Keratinocyte (primary cell): ENCODE data around the gene GSTO2.

ENCODE experiments used
- EZH2 ChIP-seq: IDR thresholded peaks from one replicate; pipeline ENCODE4 v1.6.1; 2012; ENCODE audit warnings: inconsistent platforms, mild to moderate bottlenecking, low read length, moderate library complexity
- TF ChIP-seq, protein P1 (sequence below), 3 experiments: IDR thresholded peaks in 1 of 3; conservative IDR thresholded peaks in 1 of 3; optimal IDR thresholded peaks in 1 of 3; 2 replicates in 2 of 3; 3 replicates in 1 of 3; pipeline versions ENCODE3 to v1.5.1; 2011; ENCODE audit warnings: low read length in 3 of 3, mild to moderate bottlenecking in 3 of 3, moderate library complexity in 2 of 3, control low read depth in 1 of 3, inconsistent platforms in 1 of 3; ENCODE audit not compliant: insufficient read depth in 2 of 3; ENCODE audit errors: extremely low read depth in 1 of 3

DNA sequence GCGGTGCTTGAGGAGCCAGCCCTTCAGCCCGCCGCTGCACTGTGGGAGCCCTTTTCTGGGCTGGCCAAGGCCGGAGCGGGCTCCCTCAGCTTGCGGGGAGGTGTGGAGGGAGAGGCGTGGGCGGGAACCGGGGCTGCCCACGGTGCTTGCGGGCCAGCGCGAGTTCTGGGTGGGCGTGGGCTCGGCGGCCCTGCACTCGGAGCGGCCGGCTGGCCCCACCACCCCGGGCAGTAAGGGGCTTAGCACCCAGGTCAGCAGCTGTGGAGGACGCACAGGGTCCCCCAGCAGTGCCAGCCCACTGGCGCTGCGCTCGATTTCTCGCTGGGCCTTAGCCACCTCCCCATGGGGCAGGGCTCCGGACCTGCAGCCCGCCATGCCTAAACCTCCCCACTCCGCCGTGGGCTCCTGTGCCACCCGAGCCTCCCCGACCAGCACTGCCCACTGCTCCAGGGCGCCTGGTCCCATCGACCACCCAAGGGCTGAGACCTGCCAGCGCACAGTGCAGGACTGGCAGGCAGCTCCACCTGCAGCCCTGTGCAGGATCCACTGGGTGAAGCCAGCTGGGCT, 23.8 kb upstream of the GSTO2 start:
- TF ChIP-seq, protein P1, sequence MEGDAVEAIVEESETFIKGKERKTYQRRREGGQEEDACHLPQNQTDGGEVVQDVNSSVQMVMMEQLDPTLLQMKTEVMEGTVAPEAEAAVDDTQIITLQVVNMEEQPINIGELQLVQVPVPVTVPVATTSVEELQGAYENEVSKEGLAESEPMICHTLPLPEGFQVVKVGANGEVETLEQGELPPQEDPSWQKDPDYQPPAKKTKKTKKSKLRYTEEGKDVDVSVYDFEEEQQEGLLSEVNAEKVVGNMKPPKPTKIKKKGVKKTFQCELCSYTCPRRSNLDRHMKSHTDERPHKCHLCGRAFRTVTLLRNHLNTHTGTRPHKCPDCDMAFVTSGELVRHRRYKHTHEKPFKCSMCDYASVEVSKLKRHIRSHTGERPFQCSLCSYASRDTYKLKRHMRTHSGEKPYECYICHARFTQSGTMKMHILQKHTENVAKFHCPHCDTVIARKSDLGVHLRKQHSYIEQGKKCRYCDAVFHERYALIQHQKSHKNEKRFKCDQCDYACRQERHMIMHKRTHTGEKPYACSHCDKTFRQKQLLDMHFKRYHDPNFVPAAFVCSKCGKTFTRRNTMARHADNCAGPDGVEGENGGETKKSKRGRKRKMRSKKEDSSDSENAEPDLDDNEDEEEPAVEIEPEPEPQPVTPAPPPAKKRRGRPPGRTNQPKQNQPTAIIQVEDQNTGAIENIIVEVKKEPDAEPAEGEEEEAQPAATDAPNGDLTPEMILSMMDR (optimal IDR thresholded peaks at IDR 0.05 in 1 of 3, IDR thresholded peaks at IDR 0.05 in 1 of 3, conservative IDR thresholded peaks at IDR 0.05 in 1 of 3; ENCODE audit: extremely low read depth in 1 of 3, insufficient read depth in 2 of 3, low read length in 3 of 3): no peak
- TF ChIP-seq EZH2: no peak
